RCC 7860 (cell line): Measurements from ENCODE around the gene AAK1.
"Not testable (repeated sequence)": the region's sequence is repeated elsewhere in the genome, so short reads cannot be mapped to it uniquely, and the experiment has no call there.

Experiments used
- DNase-seq: peaks from one replicate; pipeline ENCODE4 v3.0.0-alpha.2; 2015; ENCODE audit warnings: low spot score
- FAIRE-seq: peaks from 2 replicates; lab custom pipeline; 2012; peaks lifted over from hg19 to GRCh38; lab: Jason Lieb, UNC

AAK1 gene

GRCh38 chr2:69643602-69644505 lies at the start of gene AAK1:
Gene AAK1 (minus strand): TSS chr2:69643739. CDS start chr2:69643040, 699 bp downstream.
- FAIRE-seq: no peak
- DNase-seq: peak; percentile 73

- DNase-seq (no peak), FAIRE-seq (peak; percentile 30)
Measured at GRCh38 chr2:69692424-69692823, 48.9 kb upstream of the AAK1 start.

DNA sequence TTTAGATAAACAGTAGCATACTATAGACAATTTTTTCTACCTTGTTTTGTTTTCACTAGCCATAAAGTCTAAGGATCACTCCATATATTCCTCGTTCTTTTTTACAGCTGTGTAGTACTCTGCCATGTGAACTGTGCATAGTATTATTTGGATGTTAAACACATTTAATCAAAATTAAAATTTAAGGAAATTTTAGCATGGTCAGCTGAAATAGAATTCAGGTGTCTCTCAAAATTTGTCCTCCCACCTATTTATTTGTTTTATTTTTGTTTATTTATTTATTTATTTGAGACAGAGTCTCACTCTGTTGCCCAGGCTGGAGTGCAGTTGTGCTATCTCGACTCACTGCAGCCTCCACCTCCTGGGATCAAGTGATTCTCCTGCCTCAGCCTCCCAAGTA lies 46.4 kb upstream of the AAK1 start:
- no peak for DNase-seq
- FAIRE-seq: no peak

DNA sequence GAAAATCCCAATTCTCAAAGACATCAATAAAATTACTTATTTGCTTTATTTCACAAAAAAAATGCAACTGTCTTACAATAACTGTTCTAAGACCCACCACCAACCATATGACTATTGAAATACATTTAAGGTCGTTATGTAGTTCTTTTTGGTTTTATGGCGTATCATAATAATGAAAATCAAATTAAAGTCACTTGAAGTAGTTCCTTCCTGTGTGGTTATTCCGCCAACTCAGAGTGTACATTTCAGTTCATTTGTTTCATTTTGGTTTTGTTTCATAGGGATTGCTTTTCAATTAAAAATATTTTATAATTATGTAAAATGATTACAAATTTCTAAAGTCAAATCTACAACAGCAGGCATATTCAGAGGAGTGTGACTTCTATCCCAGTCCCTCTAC lies 45.9 kb upstream of the AAK1 start:
- no peak for DNase-seq
- no peak for FAIRE-seq

GRCh38 chr2:69687971-69688611 lies 44.6 kb upstream of the AAK1 start:
- DNase-seq (no peak), FAIRE-seq (no peak)

- no peak for DNase-seq
- FAIRE-seq: no peak
Measured at GRCh38 chr2:69686813-69687212, 43.3 kb upstream of the AAK1 start.

DNA sequence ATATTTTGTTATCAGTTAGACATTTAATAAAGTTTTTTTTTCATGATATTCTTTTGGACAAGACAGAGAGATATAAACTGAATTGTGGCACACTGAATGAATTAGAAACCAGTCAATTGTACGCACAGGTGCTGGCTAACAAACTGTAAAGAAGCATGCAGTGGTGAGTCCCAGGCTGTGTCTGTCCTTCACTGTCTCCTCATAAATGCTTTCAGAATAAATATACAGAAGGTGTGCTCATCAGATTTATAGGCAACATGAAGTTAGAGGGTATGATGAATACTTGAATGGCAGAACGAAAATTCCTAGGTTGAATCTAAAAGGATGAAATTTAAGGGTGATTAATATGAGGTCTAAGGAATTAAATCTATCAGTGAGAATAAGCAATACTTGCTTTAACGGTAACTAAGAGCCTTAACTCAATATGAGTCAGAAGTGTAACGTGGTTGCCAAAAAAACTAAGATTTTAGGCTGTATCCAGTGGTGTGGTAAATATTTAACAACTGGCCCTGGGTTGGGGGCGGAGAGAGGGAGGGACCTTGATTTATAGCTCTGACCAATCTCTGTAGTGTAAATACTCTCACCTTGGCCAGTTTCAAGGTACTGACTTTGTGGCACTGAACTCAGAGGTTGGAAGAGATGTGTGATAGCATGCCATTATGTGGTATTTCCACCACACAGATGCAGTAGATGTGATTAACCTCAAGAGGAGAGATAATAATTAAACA lies 41.9 kb upstream of the AAK1 start:
- FAIRE-seq (peak; percentile 93), DNase-seq (peak; percentile 49)

- DNase-seq (peak; percentile 58), FAIRE-seq (peak; percentile 77)
Measured at GRCh38 chr2:69683170-69683971, 39.8 kb upstream of the AAK1 start.

DNA sequence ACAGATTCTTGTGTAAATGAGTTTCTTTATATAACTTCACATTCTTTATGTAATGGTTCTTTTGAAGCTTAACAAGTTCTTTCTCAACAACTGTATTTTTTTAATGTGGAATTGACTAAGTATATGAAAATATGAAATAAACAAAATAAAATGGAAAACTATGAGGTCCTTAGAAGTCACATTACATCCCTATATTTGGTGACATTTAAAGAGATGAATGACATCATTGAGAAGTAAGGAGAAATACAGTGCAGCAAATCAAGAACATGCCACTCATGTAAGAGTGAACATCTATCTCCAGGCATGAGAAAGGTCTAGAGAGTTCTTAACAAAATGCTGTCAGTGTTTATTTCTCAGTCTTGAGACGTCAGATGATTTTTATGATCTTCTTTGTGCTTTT lies 39.0 kb upstream of the AAK1 start:
- no peak for DNase-seq
- no peak for FAIRE-seq

DNA sequence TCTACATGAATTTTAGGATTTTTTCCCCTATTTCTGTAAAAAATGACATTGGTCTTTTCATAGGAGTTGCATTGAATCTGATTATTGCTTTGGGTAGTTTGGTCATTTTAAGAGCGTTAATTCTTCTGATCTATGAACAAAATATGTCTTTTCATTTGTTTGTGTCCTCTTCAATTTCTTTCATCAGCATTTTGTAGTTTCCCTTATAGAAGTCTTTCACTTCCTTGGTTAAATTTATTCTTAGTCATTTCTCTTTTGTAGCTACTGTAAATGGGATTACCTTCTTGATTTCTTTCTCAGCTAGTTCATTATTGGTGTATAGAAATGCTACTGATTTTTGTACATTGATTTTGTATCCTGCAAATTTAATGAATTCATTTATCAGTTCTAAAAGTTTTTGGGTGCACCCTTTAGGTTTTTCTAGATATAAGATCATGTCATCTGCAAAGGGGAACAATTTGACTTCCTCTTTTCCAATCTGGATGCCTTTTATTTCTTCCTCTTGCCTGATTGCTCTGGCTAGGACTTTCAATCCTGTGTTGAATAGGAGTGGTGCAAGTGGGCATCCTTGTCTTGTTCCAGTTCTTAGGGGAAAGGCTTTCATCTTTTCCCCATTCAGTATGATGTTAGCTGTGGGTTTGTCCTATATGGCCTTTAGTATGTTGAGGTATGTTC lies 36.6 kb upstream of the AAK1 start:
- no peak for FAIRE-seq

DNA sequence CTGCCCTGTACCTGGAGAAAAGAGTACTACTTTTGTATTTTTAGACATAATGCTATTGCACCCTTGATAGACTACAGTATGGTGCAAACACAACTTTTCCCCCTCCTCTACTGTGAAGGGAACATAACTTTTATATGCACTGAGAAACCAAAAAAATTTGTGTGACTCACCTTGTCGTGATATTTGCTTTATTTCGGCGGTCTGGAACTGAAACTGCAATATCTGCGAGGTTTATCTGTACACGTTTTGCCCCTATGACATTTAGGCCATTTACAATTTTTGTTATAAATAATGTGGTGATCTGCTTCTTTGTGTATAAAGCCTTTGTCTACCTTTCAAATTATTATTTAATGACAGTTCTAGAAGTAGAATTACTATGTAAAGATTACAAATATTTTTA lies 34.4 kb upstream of the AAK1 start:
- DNase-seq: no peak
- no peak for FAIRE-seq

More for the DNA sequence above, 36.6 kb upstream of the AAK1 start:
- no peak for DNase-seq

DNA sequence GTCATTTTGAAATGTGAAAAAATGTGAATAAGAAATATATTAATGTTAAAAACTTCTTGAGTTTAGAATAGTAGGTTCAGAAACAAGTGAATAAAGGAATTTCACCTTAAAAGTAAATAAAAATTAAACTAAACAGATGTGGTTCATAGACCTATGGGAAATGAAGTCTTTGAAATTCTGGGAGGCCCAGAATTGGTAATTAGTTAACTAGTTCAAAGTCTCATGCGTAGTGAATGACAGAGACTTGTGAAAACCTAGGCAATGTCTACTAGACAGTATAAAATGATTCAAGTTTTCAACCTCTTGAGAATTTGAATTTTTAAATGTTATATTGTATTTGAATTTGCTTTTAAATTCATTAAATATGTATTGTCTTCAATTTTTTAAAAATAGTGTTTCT lies 32.6 kb upstream of the AAK1 start:
- FAIRE-seq (no peak), DNase-seq (no peak)

DNA sequence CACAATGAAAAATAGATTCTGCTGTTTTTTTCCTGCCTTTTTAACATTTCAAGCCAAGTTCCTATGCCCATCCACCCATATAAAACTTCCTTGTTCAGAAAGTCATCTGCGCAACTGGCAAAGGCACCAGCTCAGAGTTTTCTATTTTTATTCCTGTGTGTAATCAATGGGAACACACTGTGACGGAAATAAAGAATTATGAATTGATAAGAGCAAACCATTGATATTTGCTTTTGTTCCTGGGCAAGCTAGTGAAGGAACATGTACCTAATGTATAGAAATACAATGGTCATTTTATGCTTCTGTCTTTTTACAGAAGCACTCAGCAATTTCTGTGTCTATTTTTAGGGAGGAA lies 30.8 kb upstream of the AAK1 start:
- DNase-seq: no peak
- no peak for FAIRE-seq

DNA sequence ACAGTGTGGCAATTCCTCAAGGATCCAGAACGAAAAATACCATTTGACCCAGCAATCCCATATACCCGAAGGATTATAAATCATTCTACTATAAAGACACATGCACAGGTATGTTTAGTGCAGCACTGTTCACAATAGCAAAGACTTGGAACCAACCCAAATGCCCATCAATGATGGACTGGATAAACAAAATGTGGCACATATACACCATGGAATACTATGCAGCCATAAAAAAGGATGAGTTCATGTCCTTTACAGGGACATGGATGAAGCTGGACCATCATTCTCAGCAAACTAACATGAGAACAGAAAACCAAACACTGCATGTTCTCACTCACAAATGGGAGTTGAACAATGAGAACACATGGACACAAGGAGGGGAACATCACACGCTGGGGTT lies 29.6 kb upstream of the AAK1 start:
- not testable (repeated sequence) for DNase-seq, FAIRE-seq

- FAIRE-seq (no peak), DNase-seq (no peak)
Measured at GRCh38 chr2:69669666-69670065, 26.1 kb upstream of the AAK1 start.

DNA sequence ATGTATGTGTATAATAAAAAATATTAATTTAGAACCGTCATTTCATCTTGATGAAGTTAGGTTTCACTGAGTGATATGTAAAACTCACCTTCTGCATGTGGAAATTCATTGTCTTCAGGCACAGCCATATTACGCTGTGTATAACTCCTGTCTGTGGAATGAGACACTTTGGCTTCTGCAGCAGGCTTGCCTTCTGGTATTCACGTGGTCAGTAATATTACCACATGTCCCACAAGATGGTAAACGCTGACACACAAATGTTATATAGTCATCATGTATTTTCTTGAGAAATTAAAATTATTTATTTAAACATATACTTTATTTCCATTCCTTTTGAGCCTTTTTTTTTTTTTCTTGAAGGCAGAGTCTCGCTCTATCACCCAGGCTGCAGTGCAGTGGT lies 25.1 kb upstream of the AAK1 start:
- FAIRE-seq: no peak
- no peak for DNase-seq

DNA sequence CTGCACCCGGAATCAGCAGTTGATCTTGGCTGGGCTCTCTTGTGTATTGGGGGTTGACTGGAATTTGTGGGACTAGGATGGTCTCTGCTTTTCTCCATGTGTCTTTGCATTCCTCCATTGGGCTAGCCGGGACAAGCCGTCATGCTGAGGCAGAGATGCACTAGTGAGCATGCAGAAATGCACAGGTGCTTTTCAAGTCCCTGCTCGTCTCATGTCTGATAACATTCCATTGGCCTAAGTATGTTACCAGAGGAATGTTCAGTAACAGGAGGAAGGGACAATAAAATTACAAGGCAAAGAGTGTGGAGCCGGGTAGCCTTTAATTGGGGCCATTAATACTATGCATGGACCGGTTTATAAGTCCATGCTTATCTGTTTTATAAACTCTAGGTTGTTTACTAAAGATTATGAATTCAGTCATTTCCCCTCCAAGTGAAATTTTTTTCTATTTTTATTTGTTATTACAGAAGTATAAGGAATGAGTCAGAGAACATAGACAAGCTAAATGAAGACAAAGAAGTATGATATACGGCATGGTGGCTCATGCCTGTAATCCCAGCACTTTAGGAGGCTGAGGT lies 24.4 kb upstream of the AAK1 start:
- no peak for DNase-seq
- no peak for FAIRE-seq

- DNase-seq: no peak
- FAIRE-seq: no peak
Measured at GRCh38 chr2:69665152-69665551, 21.6 kb upstream of the AAK1 start.

GRCh38 chr2:69663860-69664259 lies 20.3 kb upstream of the AAK1 start:
- DNase-seq (no peak), FAIRE-seq (no peak)

GRCh38 chr2:69662547-69662946 lies 19.0 kb upstream of the AAK1 start:
- not testable (repeated sequence) for FAIRE-seq, DNase-seq
